SK-N-SH treated with all-trans-retinoic acid at 6 μM for 48 hours (cell line): ENCODE results near the gene PLEKHH1.

Experiments used
- ATAC-seq: fragments of 200-7000 bp; cut with Tn5 transposase; 3 replicates; pipeline ENCODE4 v1.9.1; 2020; ENCODE audit warnings: mild to moderate bottlenecking, moderate library complexity
- ARNTL ChIP-seq: fragments of 450-650 bp; formaldehyde crosslinking; IDR thresholded peaks from 2 replicates; pipeline ENCODE4 v1.5.0; 2020; ENCODE audit warnings: low read depth, mild to moderate bottlenecking, moderate library complexity, borderline replicate concordance
- BACH2 ChIP-seq: fragments of 250-450 bp; sonication (Bioruptor Pico); IDR thresholded peaks from 2 replicates; pipeline ENCODE4 v1.9.0; 2021; ENCODE audit warnings: mild to moderate bottlenecking, borderline replicate concordance
- CSDC2 ChIP-seq: fragments of 250-450 bp; sonication (Bioruptor Pico); IDR thresholded peaks from 2 replicates; pipeline ENCODE4 v1.5.0; 2020; ENCODE audit warnings: mild to moderate bottlenecking, moderate library complexity
- ESRRG ChIP-seq: fragments of 250-450 bp; sonication (Bioruptor Pico); IDR thresholded peaks from 2 replicates; pipeline ENCODE4 v1.6.1; 2021; ENCODE audit warnings: mild to moderate bottlenecking
- GLIS3 ChIP-seq: fragments of 250-450 bp; sonication (Bioruptor Pico); IDR thresholded peaks from 2 replicates; pipeline ENCODE4 v1.5.0; 2020; ENCODE audit warnings: mild to moderate bottlenecking, moderate library complexity
- ISL1 ChIP-seq: fragments of 250-450 bp; sonication (Bioruptor Pico); IDR thresholded peaks from 2 replicates; pipeline ENCODE4 v2.1.2; 2022; ENCODE audit warnings: mild to moderate bottlenecking, moderate library complexity
- OSR1 ChIP-seq: fragments of 250-450 bp; sonication (Bioruptor Pico); IDR thresholded peaks from 2 replicates; pipeline ENCODE4 v1.8.0; 2022; ENCODE audit warnings: moderate library complexity, mild to moderate bottlenecking, inconsistent platforms
- PPARA ChIP-seq: fragments of 250-450 bp; sonication (Bioruptor Pico); IDR thresholded peaks from 2 replicates; pipeline ENCODE4 v1.5.0; 2020; ENCODE audit warnings: mild to moderate bottlenecking, borderline replicate concordance
- RARB ChIP-seq: fragments of 250-450 bp; sonication (Bioruptor Pico); IDR thresholded peaks from 2 replicates; pipeline ENCODE4 v1.8.0; 2021; ENCODE audit warnings: mild to moderate bottlenecking, moderate library complexity
- SNAI2 ChIP-seq: fragments of 250-450 bp; sonication (Bioruptor Pico); IDR thresholded peaks from 2 replicates; pipeline ENCODE4 v1.5.0; 2020; ENCODE audit warnings: mild to moderate bottlenecking, moderate library complexity
- TCF4 ChIP-seq: fragments of 250-450 bp; sonication (Bioruptor Pico); IDR thresholded peaks from 2 replicates; pipeline ENCODE4 v1.8.0; 2021; ENCODE audit warnings: mild to moderate bottlenecking, moderate library complexity, borderline replicate concordance
- TOX ChIP-seq: fragments of 250-450 bp; sonication (Bioruptor Pico); IDR thresholded peaks from 2 replicates; pipeline ENCODE4 v1.8.0; 2021; ENCODE audit warnings: mild to moderate bottlenecking, moderate library complexity, borderline replicate concordance
- ZC3H10 ChIP-seq: fragments of 250-450 bp; sonication (Bioruptor Pico); IDR thresholded peaks from 2 replicates; pipeline ENCODE4 v1.5.1; 2021; ENCODE audit warnings: mild to moderate bottlenecking, moderate library complexity
- ZFP3 ChIP-seq: fragments of 250-450 bp; sonication (Bioruptor Pico); IDR thresholded peaks from 2 replicates; pipeline ENCODE4 v1.5.0; 2020; ENCODE audit warnings: mild to moderate bottlenecking, moderate library complexity
- ZFP30 ChIP-seq: fragments of 450-650 bp; formaldehyde crosslinking; IDR thresholded peaks from 2 replicates; pipeline ENCODE4 v1.5.0; 2022; ENCODE audit warnings: mild to moderate bottlenecking, moderate library complexity
- ZNF565 ChIP-seq: fragments of 450-650 bp; formaldehyde crosslinking; conservative IDR thresholded peaks from 2 replicates; pipeline ENCODE4 v1.5.0; 2020; ENCODE audit warnings: low read depth, mild to moderate bottlenecking, moderate library complexity
- ZNF70 ChIP-seq: fragments of 450-650 bp; formaldehyde crosslinking; IDR thresholded peaks from 2 replicates; pipeline ENCODE4 v1.5.0; 2020; ENCODE audit warnings: mild to moderate bottlenecking, moderate library complexity
- ZNF8 ChIP-seq: fragments of 450-650 bp; formaldehyde crosslinking; IDR thresholded peaks from 2 replicates; pipeline ENCODE4 v1.5.0; 2020; ENCODE audit warnings: mild to moderate bottlenecking, moderate library complexity
- TF ChIP-seq, protein P1 (sequence below): fragments of 250-450 bp; sonication (Bioruptor Pico); IDR thresholded peaks from 2 replicates; pipeline ENCODE4 v1.8.0; 2021; ENCODE audit warnings: low read depth, mild to moderate bottlenecking, moderate library complexity, borderline replicate concordance
- TF ChIP-seq, protein P2 (sequence below): fragments of 250-450 bp; sonication (Bioruptor Pico); IDR thresholded peaks from 2 replicates; pipeline ENCODE4 v1.5.0; 2020; ENCODE audit warnings: mild to moderate bottlenecking, moderate library complexity
- TF ChIP-seq, protein P3 (sequence below): fragments of 250-450 bp; sonication (Bioruptor Pico); IDR thresholded peaks from 2 replicates; pipeline ENCODE4 v1.5.1; 2021; ENCODE audit warnings: mild to moderate bottlenecking, moderate library complexity
- TF ChIP-seq, protein P4 (sequence below): fragments of 250-450 bp; sonication (Bioruptor Pico); IDR thresholded peaks from 2 replicates; pipeline ENCODE4 v1.5.1; 2020; ENCODE audit warnings: low read depth, mild to moderate bottlenecking, moderate library complexity
- TF ChIP-seq, protein P5 (sequence below): fragments of 250-450 bp; sonication (Bioruptor Pico); IDR thresholded peaks from 2 replicates; pipeline ENCODE4 v1.8.0; 2020; ENCODE audit warnings: mild to moderate bottlenecking, moderate library complexity, borderline replicate concordance

The PLEKHH1 gene

DNA sequence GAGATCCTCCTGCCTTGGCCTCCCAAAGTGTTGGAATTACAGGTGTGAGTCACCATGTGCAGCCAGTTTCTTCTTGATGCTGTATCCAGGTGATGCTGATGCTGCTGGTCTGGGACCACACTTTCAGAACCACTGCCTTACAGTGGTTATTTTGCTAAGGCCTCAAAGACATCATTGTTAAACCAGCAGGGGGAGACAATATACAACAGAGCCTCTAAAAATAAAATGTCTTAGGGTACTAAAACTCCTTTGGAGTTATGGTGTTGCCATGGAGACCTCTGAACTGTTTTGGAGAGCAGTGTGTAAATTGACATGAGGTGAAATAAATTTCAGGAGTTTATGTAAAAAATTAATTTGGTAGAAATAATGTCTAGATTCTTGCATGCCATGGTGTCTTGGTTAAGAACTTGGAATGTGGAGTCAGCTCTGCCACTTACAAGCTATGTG, 85.5 kb downstream of the PLEKHH1 start:
- no peak for TF ChIP-seq TOX (CRISPR knock-in tag)
- no peak for TF ChIP-seq PPARA
- TF ChIP-seq CSDC2 (CRISPR knock-in tag): no peak
- no peak for TF ChIP-seq ZNF8
- TF ChIP-seq, protein P1, sequence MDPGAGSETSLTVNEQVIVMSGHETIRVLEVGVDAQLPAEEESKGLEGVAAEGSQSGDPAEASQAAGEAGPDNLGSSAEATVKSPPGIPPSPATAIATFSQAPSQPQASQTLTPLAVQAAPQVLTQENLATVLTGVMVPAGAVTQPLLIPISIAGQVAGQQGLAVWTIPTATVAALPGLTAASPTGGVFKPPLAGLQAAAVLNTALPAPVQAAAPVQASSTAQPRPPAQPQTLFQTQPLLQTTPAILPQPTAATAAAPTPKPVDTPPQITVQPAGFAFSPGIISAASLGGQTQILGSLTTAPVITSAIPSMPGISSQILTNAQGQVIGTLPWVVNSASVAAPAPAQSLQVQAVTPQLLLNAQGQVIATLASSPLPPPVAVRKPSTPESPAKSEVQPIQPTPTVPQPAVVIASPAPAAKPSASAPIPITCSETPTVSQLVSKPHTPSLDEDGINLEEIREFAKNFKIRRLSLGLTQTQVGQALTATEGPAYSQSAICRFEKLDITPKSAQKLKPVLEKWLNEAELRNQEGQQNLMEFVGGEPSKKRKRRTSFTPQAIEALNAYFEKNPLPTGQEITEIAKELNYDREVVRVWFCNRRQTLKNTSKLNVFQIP: no peak
- no peak for TF ChIP-seq ZFP30
- TF ChIP-seq TCF4 (CRISPR knock-in tag): no peak
- no peak for TF ChIP-seq ZNF565
- no peak for TF ChIP-seq RARB (CRISPR knock-in tag)
- TF ChIP-seq, protein P2, sequence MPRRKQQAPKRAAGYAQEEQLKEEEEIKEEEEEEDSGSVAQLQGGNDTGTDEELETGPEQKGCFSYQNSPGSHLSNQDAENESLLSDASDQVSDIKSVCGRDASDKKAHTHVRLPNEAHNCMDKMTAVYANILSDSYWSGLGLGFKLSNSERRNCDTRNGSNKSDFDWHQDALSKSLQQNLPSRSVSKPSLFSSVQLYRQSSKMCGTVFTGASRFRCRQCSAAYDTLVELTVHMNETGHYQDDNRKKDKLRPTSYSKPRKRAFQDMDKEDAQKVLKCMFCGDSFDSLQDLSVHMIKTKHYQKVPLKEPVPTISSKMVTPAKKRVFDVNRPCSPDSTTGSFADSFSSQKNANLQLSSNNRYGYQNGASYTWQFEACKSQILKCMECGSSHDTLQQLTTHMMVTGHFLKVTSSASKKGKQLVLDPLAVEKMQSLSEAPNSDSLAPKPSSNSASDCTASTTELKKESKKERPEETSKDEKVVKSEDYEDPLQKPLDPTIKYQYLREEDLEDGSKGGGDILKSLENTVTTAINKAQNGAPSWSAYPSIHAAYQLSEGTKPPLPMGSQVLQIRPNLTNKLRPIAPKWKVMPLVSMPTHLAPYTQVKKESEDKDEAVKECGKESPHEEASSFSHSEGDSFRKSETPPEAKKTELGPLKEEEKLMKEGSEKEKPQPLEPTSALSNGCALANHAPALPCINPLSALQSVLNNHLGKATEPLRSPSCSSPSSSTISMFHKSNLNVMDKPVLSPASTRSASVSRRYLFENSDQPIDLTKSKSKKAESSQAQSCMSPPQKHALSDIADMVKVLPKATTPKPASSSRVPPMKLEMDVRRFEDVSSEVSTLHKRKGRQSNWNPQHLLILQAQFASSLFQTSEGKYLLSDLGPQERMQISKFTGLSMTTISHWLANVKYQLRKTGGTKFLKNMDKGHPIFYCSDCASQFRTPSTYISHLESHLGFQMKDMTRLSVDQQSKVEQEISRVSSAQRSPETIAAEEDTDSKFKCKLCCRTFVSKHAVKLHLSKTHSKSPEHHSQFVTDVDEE: no peak
- TF ChIP-seq GLIS3: no peak
- TF ChIP-seq ESRRG (CRISPR knock-in tag): no peak
- no peak for TF ChIP-seq BACH2 (CRISPR knock-in tag)
- TF ChIP-seq, protein P3, sequence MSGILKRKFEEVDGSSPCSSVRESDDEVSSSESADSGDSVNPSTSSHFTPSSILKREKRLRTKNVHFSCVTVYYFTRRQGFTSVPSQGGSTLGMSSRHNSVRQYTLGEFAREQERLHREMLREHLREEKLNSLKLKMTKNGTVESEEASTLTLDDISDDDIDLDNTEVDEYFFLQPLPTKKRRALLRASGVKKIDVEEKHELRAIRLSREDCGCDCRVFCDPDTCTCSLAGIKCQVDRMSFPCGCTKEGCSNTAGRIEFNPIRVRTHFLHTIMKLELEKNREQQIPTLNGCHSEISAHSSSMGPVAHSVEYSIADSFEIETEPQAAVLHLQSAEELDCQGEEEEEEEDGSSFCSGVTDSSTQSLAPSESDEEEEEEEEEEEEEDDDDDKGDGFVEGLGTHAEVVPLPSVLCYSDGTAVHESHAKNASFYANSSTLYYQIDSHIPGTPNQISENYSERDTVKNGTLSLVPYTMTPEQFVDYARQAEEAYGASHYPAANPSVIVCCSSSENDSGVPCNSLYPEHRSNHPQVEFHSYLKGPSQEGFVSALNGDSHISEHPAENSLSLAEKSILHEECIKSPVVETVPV (CRISPR knock-in tag): no peak
- no peak for TF ChIP-seq ZFP3 (CRISPR knock-in tag)
- TF ChIP-seq, protein P4, sequence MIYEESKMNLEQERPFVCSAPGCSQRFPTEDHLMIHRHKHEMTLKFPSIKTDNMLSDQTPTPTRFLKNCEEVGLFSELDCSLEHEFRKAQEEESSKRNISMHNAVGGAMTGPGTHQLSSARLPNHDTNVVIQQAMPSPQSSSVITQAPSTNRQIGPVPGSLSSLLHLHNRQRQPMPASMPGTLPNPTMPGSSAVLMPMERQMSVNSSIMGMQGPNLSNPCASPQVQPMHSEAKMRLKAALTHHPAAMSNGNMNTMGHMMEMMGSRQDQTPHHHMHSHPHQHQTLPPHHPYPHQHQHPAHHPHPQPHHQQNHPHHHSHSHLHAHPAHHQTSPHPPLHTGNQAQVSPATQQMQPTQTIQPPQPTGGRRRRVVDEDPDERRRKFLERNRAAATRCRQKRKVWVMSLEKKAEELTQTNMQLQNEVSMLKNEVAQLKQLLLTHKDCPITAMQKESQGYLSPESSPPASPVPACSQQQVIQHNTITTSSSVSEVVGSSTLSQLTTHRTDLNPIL (CRISPR knock-in tag): no peak
- TF ChIP-seq ZNF70 (CRISPR knock-in tag): no peak
- TF ChIP-seq, protein P5, sequence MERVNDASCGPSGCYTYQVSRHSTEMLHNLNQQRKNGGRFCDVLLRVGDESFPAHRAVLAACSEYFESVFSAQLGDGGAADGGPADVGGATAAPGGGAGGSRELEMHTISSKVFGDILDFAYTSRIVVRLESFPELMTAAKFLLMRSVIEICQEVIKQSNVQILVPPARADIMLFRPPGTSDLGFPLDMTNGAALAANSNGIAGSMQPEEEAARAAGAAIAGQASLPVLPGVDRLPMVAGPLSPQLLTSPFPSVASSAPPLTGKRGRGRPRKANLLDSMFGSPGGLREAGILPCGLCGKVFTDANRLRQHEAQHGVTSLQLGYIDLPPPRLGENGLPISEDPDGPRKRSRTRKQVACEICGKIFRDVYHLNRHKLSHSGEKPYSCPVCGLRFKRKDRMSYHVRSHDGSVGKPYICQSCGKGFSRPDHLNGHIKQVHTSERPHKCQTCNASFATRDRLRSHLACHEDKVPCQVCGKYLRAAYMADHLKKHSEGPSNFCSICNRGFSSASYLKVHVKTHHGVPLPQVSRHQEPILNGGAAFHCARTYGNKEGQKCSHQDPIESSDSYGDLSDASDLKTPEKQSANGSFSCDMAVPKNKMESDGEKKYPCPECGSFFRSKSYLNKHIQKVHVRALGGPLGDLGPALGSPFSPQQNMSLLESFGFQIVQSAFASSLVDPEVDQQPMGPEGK (CRISPR knock-in tag): no peak
- no peak for TF ChIP-seq ISL1 (CRISPR knock-in tag)
- TF ChIP-seq ARNTL: no peak
- ATAC-seq: peak; percentile 75

DNA sequence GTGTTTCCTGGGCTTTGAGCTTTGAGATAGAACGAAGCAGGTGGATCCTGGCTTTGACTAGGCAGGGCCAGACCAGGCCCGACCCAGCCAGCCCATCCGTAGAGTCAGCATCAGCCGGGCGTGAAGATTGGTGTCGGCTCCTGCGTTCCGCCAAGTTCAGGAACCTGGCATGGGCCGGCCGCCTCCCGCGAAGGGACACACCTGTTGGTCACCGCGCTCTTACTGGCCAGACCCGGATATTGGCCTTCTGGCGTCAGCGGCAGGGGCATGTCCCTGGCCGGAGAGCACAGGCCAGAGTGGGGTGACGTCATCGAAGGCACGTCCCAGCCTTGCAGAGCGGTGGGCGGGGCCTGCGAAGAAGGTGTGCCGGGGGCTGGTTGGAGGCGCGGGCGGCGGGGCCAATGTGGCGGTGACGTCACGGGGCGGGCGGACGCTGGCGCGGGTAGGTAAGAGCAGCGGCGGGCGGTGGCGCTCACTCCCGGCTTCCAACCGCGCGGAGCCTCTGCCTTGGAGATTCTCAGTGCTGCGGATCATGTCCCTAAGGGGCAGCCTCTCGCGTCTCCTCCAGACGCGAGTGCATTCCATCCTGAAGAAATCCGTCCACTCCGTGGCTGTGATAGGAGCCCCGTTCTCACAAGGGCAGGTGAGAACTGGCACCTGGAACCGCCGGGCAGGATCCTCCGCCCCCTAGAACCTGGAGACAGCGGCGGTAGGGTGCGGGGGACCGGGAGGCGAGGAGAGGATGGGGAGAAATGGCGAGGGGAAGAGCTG, 86.5 kb downstream of the PLEKHH1 start, which contains the start of gene ARG2:
Gene ARG2 (plus strand): TSS at position 475 of the 771 bp plus-strand sequence. CDS start 58 bp downstream, at position 533.
- peak; percentile 92 for ATAC-seq
- TF ChIP-seq ESRRG (CRISPR knock-in tag): no peak
- peak; percentile 88 for TF ChIP-seq SNAI2 (CRISPR knock-in tag)
- no peak for TF ChIP-seq ZNF8
- peak; percentile 97; the same call in 1 of the 2 replicates for TF ChIP-seq ZNF565
- TF ChIP-seq TCF4 (CRISPR knock-in tag): peak; percentile 29; the same call in 1 of the 2 replicates
- no peak for TF ChIP-seq TOX (CRISPR knock-in tag)
- TF ChIP-seq CSDC2 (CRISPR knock-in tag): peak; percentile 83; the same call in 1 of the 2 replicates
- TF ChIP-seq OSR1: no peak
- TF ChIP-seq, protein P2: peak; percentile 61; the same call in 1 of the 2 replicates
- no peak for TF ChIP-seq ISL1 (CRISPR knock-in tag)
- peak; percentile 76 for TF ChIP-seq ZFP30
- peak; percentile 55; the same call in 1 of the 2 replicates for TF ChIP-seq ZNF70 (CRISPR knock-in tag)
- TF ChIP-seq, protein P1: no peak
- TF ChIP-seq PPARA: peak; percentile 94; the same call in 1 of the 2 replicates
- no peak for TF ChIP-seq ZC3H10 (CRISPR knock-in tag)
- 0 out of 2 replicates have a peak, but pooled peaks have one; percentile 73 for TF ChIP-seq ARNTL
